GM19193 (cell line): Measurements from ENCODE around the gene CCNG1.
A peak's percentile ranks its signal among the peaks of the same experiment; 100 is the strongest.

Experiments used
- POLR2A ChIP-seq: IDR thresholded peaks from 4 replicates; pipeline ENCODE4 v1.6.1; 2011; ENCODE audit not compliant: insufficient read depth, insufficient read length; ENCODE audit errors: extremely low read depth

The CCNG1 gene

GRCh38 chr5:163439092-163439425 is 1.7 kb downstream of the CCNG1 start:
- TF ChIP-seq POLR2A, result no peak

GRCh38 chr5:163440954-163441353 is 3.6 kb downstream of the CCNG1 start:
- no peak for TF ChIP-seq POLR2A

DNA sequence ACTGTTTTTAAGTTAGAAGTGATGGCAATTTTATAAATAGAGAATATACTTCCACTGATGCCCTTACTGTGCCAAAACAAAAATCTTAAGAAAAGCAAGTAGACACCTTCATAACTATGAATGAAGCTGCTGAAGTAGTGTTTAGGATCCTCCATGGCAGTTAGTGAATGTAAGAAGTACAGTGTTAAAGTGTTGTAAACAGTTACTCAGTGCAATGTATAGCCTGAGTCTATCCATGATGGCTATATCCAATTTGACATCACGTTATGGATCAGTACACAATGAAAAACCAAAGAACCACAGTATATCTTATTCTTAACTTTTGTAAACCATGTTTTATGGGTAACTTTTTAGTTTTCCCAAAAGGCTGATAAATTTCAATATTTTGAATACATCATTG is 7.1 kb downstream of the CCNG1 start:
- no peak for TF ChIP-seq POLR2A

GRCh38 chr5:163445345-163445744 is 8.0 kb downstream of the CCNG1 start:
- no peak for TF ChIP-seq POLR2A

DNA sequence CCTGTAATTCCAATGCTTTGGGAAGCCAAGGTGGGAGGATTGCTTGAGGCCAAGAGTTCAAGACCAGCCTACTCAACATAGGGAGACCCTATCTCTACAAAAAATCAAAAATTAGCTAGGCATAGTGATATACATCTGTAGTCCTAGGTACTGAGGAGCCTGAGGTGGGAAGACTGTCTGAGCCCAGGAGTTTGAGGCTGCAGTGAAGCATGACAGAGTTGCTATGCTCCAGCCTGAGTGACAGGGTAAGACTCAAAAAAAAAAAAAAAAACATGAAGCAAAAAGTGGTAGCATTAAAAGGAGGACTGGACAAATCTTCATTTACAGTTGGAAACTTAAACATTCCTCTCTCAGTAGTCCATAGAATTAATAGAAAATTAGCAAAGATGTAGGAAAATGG is 9.8 kb downstream of the CCNG1 start:
- no peak for TF ChIP-seq POLR2A

DNA sequence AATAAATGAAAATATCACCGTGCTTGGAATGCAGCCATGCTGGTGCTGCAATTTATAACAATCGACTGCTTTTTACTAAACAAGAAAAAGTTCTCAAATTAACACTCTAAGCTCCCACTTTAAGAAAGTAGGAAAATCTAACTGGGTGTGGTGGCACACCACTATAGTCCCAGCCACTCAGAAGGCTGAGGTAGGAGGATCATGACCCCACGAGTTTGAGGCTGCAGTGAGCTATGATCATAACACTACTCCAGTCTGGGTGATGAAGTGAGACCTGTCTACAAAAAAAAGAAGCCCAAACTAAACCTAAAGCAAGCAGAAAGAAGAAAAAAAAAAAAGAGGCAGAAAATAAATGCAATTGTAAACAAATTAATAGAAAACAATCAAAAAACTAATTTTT is 10.5 kb downstream of the CCNG1 start:
- TF ChIP-seq POLR2A, result no peak

DNA sequence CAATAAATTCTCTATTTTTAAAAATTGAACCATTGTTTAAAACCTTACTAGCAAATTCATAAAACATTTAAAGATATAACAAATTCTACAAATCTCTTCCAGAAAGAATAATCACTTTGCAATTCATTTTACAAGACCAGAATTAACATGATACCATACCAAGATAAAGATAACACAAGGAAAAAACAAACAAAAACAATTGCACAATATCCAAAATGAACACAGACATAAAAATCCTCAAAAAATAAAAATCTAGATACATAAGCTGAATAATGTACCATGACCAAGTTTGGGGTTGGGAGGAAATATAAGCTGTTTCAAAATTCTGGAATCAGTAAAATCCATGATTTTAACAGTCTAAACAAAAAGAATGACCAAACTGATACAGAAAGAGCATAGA is 11.1 kb downstream of the CCNG1 start:
- no peak for TF ChIP-seq POLR2A

DNA sequence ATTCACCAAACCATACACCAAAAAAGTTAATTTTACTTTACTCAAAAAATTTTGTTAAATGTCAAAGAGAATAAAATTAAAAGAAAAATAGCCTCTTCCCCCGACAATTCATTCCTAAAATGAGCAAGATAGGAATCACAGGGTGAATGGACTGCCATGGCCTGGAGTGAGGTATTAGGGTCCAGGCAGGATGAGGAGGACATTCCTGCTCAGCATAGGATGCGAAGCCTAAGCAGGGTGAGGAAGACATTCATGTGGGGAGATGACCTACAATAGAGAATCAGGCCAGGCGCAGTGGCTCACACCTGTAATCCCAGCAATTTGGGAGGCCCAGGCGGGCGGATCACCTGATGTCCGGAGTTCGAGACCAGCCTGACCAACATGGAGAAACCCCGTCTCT is 14.1 kb downstream of the CCNG1 start:
- TF ChIP-seq POLR2A, result no peak

DNA sequence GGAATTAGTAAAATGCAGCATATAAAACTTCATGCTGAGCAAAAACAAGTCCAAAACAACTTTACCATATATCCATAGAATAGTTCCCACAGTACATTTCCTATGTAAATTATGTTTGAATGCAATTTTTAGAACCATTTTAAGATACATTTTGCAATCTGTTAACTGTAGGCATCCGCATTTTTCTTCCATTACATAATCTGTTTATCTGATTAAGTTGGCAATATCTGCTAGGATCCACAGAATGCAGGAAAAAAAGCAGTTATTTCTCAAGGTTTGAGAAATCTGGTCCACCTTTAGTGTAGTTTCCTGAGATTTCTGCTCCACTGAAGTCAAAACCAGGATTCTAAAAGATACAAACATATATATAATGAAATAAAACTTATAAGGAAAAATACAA is 16.3 kb downstream of the CCNG1 start:
- no peak for TF ChIP-seq POLR2A

DNA sequence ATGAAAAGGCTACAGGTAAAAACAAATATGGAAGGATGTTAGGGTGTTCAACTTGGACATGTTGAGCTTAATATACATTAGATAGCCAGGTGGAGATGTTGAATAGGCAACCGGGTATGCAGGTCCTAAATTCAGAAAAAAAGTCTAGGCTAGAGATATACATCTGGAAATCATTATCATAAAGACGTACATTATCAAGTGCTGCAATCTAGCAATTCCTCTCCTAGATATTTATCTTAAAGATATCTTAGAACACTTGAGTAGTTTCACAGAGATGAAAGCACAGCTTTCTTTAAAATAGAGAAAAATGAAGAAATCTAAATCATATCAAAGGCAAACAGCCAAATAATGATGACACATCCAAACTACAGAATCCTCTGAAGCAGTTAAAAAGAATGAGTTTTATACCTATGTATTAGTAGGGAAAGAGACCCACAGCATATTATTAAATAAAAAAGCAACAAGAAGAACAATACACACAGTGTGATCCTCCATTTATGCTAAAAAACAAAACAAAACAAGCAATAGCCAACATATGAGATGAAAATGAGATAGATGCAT is 18.7 kb downstream of the CCNG1 start:
- no peak for TF ChIP-seq POLR2A

- no peak for TF ChIP-seq POLR2A
These were observed 19.4 kb downstream of the CCNG1 start for GRCh38 chr5:163456840-163457239.

DNA sequence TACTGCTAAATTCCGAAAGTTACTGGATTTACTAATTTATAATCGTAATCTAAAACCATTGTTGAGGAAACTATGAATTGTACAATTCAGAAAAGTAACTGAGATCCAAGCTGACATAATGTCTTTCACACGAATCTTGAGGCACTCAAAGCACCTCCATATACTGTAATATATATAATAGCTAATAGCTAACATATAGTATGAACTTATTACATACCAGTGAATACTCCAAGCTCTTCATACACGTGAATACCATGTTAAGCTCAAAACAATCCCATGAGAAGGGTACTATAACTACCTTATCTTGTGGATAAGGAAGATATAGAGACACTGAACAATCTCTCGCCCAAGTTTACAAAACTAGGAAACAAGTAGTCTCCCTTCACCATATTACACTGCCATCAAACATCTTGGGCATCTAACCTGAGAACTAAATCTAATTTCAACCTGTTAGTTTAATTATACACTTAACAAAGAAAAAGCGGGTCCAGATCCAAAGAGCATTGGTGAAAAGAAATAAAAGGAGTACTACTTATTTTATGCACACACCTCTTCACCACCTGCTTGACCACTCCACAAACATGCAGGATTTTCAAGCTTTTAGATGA is 21.5 kb downstream of the CCNG1 start:
- no peak for TF ChIP-seq POLR2A

- no peak for TF ChIP-seq POLR2A
These were observed 22.0 kb downstream of the CCNG1 start for GRCh38 chr5:163459462-163459818.

DNA sequence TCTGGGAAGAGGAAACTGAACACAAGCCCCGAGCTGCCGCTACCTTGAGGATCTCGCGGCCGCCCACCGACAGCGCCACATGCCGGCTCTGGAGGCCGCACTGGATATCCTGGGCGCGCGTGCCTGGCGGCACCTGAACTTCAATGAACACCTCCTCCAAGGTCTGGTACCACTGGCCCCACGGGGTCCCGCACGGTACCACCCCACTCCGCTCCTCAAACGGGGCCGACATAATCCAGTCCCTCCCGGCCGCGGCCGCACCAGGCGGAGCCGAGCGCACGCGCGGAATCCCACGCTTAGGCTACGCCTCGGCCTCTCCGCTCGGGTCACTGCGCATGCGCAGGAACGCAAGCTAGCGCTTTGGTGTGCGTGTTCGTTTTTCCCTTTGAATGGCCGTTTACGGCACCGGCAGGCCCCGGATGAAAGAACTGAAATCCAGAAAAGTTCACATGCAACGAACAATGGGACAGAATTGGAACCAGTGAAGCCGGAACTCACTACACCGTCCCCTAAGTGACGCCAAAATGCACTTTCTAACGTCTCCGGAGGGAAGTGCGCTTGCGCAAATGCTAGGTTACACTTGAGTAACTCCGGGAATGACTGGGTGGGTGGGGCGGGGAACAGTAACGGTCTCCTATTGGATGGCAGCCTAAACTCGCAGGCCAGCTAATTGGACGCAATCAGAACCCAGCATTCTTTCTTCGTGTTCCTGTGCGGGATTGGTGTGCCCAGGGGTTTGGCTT is 22.6 kb downstream of the CCNG1 start, which contains the start of gene NUDCD2:
Gene NUDCD2 (minus strand): TSS at position 284 of the 743 bp plus-strand sequence. CDS start 52 bp downstream, at position 232.
- peak; percentile 94 for TF ChIP-seq POLR2A

- TF ChIP-seq POLR2A, result peak; percentile 71
These were observed 23.3 kb downstream of the CCNG1 start, which contains the start of gene HMMR for GRCh38 chr5:163460562-163461171. HMMR (plus strand) TSS chr5:163460632; CDS start chr5:163460693, 61 bp downstream.

GRCh38 chr5:163463063-163463435 is 25.7 kb downstream of the CCNG1 start:
- TF ChIP-seq POLR2A, result no peak
